CD1c-positive myeloid dendritic cell (primary cell): ENCODE measurements around the gene OR2A12.
"Not testable (repeated sequence)": the region's sequence is repeated elsewhere in the genome, so short reads cannot be mapped to it uniquely, and the experiment has no call there.

ENCODE experiments used
- DNase-seq: peaks from one replicate; pipeline ENCODE4 v3.0.0-alpha.2; 2016; ENCODE audit errors: extremely low spot score

Gene OR2A12

GRCh38 chr7:144118341-144118740 lies 32.3 kb downstream of the OR2A12 start:
- DNase-seq = no peak

GRCh38 chr7:144122876-144123275 lies 36.8 kb downstream of the OR2A12 start, which contains the start of gene OR2A14:
OR2A14 (plus strand) TSS chr7:144123176; CDS start chr7:144129113, 5,937 bp downstream.
- DNase-seq = no peak

DNA sequence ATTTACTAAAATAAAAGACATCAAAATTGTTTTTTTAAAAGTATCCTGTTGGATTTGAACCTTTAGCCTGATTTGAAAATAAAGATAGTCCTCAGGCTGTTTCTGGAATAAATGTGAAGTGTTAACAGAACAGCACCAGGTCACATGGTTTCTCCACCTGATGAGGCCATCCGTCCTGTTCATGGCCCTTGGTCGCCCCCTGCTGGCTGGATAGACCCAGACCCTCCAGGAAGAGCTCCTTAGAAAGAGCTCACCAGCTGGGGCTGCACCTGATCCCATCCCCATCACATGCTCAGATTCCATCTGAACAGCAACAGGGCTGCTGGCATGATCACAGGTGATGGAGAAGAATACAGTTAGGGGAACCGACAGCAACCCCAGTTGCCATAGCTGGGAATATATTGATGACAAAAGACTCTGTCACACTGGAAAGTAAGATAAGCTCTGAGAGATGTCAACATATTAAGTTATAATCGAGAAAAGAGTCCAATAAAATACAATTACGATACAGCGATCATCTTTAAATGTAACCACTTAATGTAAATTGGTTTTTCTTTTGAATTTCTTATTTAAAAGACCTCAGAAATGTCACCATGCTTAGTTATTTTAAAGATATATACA lies 41.7 kb downstream of the OR2A12 start:
- DNase-seq = peak; percentile 81

DNA sequence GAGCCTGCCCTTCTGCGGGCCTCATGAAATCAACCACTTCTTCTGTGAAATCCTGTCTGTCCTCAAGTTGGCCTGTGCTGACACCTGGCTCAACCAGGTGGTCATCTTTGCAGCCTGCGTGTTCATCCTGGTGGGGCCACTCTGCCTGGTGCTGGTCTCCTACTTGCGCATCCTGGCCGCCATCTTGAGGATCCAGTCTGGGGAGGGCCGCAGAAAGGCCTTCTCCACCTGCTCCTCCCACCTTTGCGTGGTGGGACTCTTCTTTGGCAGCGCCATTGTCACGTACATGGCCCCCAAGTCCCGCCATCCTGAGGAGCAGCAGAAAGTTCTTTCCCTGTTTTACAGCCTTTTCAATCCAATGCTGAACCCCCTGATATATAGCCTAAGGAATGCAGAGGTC lies 43.5 kb downstream of the OR2A12 start:
- not testable (repeated sequence) for DNase-seq

GRCh38 chr7:144130730-144131129 lies 44.7 kb downstream of the OR2A12 start:
- no peak for DNase-seq

DNA sequence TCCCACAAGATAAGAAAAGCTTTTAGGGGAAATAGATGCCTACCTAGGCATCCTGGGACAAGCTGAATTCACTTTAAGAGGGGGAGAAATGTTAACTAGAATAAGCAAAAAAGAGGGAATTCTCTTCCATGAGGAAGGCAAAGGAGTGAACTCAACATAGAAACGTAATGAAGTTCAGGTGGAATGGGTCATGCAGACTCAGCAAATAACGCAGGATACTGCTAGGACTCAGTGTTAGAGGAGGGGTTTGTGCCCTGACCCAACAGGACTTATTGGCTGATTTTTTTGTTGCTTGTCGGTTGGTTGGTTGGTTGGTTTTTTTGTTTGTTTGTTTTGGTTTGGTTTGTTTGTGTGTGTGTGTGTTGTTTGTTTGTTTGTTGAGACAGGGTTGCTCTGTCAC lies 46.2 kb downstream of the OR2A12 start:
- no peak for DNase-seq

DNA sequence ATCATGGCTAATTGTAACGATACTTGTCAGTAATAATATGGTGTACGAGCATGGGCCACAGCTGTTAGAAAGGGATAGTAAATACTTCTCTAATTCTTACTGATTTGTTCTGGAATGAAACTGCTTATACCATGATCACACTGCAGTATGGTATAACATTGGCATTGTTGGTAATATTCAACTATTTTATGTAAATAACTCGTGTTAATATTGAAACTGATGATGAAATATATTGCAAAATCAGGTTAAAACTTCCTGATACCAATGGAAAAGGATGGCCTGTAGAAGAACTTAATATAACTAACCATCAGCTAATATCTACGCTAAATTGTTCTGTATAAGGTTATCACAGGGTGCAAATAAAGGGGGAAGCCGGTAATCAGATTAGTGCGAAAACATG lies 47.2 kb downstream of the OR2A12 start:
- DNase-seq = peak; percentile 5

DNA sequence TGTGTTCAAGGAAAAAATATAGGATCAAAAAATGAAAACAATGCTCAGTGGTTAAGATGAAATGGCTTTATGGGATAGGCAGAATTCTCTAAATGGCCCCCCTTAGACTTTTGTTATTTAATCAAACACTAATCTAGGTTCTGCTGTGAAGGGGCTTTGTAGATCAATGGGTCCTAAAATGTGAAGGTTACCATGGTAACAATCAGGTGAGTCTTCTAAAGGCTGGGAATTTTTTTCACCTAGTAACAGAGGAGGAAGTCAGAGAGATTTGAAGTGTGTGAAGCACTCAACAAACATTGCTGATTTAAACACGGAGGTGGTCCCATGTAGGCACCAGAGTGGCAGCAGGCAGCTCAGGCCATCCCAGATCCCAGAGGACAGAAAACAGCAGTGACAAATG lies 48.0 kb downstream of the OR2A12 start:
- no peak for DNase-seq

- no peak for DNase-seq
These were observed 51.4 kb downstream of the OR2A12 start for GRCh38 chr7:144137501-144137900.

DNA sequence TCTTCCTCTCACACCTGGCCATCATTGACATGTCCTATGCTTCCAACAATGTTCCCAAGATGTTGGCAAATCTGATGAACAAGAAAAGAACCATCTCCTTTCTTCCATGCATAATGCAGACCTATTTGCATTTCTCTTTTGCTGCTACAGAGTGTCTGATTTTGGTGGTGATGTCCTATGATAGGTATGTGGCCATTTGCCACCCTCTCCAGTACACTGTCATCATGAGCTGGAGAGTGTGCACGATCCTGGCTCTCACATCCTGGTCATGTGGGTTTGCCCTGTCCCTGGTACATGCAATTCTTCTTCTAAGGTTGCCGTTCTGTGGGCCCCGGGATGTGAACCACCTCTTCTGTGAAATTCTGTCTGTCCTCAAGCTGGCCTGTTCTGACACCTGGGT lies 56.1 kb downstream of the OR2A12 start:
- DNase-seq = no peak

GRCh38 chr7:144144426-144144825 lies 58.3 kb downstream of the OR2A12 start:
- no peak for DNase-seq

- no peak for DNase-seq
These were observed 62.2 kb downstream of the OR2A12 start for GRCh38 chr7:144148224-144148827.
